B cell (primary cell): Measurements from ENCODE around the gene HOXA10. TPM values are rescaled to one million over a fixed set of nuclear protein-coding genes. Genes with fewer than 3 reads are reported as not detected.

Experiments used
- ATAC-seq: fragments of 200-7000 bp; cut with Tn5 transposase; one replicate; pipeline ENCODE4 v1.10.0; 2021; ENCODE audit warnings: low read depth, mild to moderate bottlenecking, moderate number of reproducible peaks, moderate library complexity
- CTCF ChIA-PET: fragments of 350-600 bp; sonication (Branson Sonifier 250); formaldehyde crosslinking; loops from one replicate; lab custom pipeline; 2021; ENCODE audit warnings: antibody characterized with exemption, inconsistent platforms; lab: Charles Lee
- POLR2A ChIA-PET: fragments of 350-600 bp; sonication (Branson Sonifier 250); formaldehyde crosslinking; loops from one replicate; lab custom pipeline; 2021; ENCODE audit warnings: antibody characterized with exemption; lab: Charles Lee
- DNase-seq: peaks from one replicate; pipeline ENCODE4 v3.0.0; 2013
- H2AFZ ChIP-seq: 2 replicates; pipeline ENCODE4 v1.6.1; 2012; ENCODE audit warnings: mild to moderate bottlenecking, low read depth, low read length; ENCODE audit not compliant: insufficient read depth, poor library complexity, severe bottlenecking
- H3K27ac ChIP-seq, 2 donors: 1 replicate in 1 of 2; 2 replicates in 1 of 2; pipeline ENCODE4 v1.5.1; 2012 to 2013; ENCODE audit warnings: low read length in 2 of 2, mild to moderate bottlenecking in 2 of 2, moderate library complexity in 1 of 2
- H3K27me3 ChIP-seq, 4 experiments: fragments of 200-600 bp in 1 of 4; sonication (generic) in 1 of 4; replicated peaks in 1 of 4; 1 replicate in 2 of 4; 2 replicates in 2 of 4; pipeline versions ENCODE4 v1.6.1 to v1.7.0; 2013 to 2016; ENCODE audit warnings: low read length in 3 of 4, mild to moderate bottlenecking in 2 of 4, mixed read lengths in 1 of 4, moderate library complexity in 1 of 4; ENCODE audit not compliant: insufficient read depth in 4 of 4, control insufficient read depth in 3 of 4; ENCODE audit errors: control extremely low read depth in 1 of 4
- H3K36me3 ChIP-seq, 2 experiments: replicated peaks in 1 of 2; 1 replicate in 1 of 2; 2 replicates in 1 of 2; pipeline versions ENCODE4 v1.6.1 to v1.7.1; 2013; ENCODE audit warnings: low read length in 1 of 2; ENCODE audit not compliant: insufficient read depth in 2 of 2, control insufficient read depth in 1 of 2; ENCODE audit errors: control extremely low read depth in 1 of 2, extremely low read depth in 1 of 2
- H3K4me1 ChIP-seq, 2 donors: fragments of 200-600 bp in 1 of 2; sonication (generic) in 1 of 2; 1 replicate in 1 of 2; 2 replicates in 1 of 2; pipeline versions ENCODE4 v1.5.1 to v1.6.1; 2013 to 2017; ENCODE audit warnings: low read length in 2 of 2; ENCODE audit not compliant: control insufficient read depth in 2 of 2, insufficient read depth in 2 of 2
- H3K4me2 ChIP-seq: replicated peaks from 2 replicates; pipeline ENCODE3; 2012; ENCODE audit warnings: mild to moderate bottlenecking, low read depth, low read length; ENCODE audit not compliant: poor library complexity, severe bottlenecking
- H3K4me3 ChIP-seq, 5 experiments: fragments of 200-600 bp in 1 of 5; sonication (generic) in 1 of 5; 1 replicate in 3 of 5; 2 replicates in 2 of 5; pipeline versions ENCODE4 v1.5.1 to v1.7.0; 2011 to 2016; ENCODE audit warnings: low read length in 4 of 5, mild to moderate bottlenecking in 4 of 5, low read depth in 2 of 5, control low read depth in 1 of 5, moderate library complexity in 1 of 5; ENCODE audit not compliant: insufficient read depth in 1 of 5; ENCODE audit errors: control extremely low read depth in 1 of 5, extremely low read depth in 1 of 5
- H3K79me2 ChIP-seq: fragments of 200-600 bp; sonication (generic); one replicate; pipeline ENCODE4 v1.6.0; 2016; ENCODE audit warnings: low read length; ENCODE audit not compliant: control insufficient read depth, insufficient read depth
- H3K9ac ChIP-seq: fragments of 200-600 bp; sonication (generic); 2 replicates; pipeline ENCODE4 v1.6.1; 2017; ENCODE audit warnings: mild to moderate bottlenecking, low read length, moderate library complexity
- H3K9me3 ChIP-seq, 3 donors: one replicate each; pipeline versions ENCODE4 v1.6.1 to v1.7.1; 2013; ENCODE audit warnings: low read length in 2 of 3; ENCODE audit not compliant: control insufficient read depth in 2 of 3, insufficient read depth in 1 of 3; ENCODE audit errors: control extremely low read depth in 1 of 3
- H4K20me1 ChIP-seq: 2 replicates; pipeline ENCODE4 v1.6.0; 2012; ENCODE audit warnings: mild to moderate bottlenecking, low read length; ENCODE audit not compliant: insufficient read depth, control insufficient read depth, poor library complexity, severe bottlenecking
- H3K27ac Mint-ChIP-seq: one replicate; pipeline ENCODE4 v1.8.0; 2021; ENCODE audit warnings: mixed read lengths
- H3K27me3 Mint-ChIP-seq: one replicate; pipeline ENCODE4 v1.8.0; 2021; ENCODE audit warnings: mixed read lengths
- H3K4me1 Mint-ChIP-seq: one replicate; pipeline ENCODE4 v1.8.0; 2021; ENCODE audit warnings: mixed read lengths
- H3K4me3 Mint-ChIP-seq: one replicate; pipeline ENCODE4 v1.8.0; 2021; ENCODE audit warnings: mixed read lengths
- H3K9me3 Mint-ChIP-seq: one replicate; pipeline ENCODE4 v1.8.0; 2022; ENCODE audit warnings: mixed read lengths; ENCODE audit not compliant: insufficient read depth
- CTCF ChIP-seq: fragments of 200-600 bp; IDR thresholded peaks from one replicate; pipeline ENCODE4 v1.8.0; 2022; ENCODE audit warnings: antibody characterized with exemption, mild to moderate bottlenecking
- EZH2 ChIP-seq: IDR thresholded peaks from 2 replicates; pipeline ENCODE4 v1.6.1; 2012; ENCODE audit warnings: borderline replicate concordance, low read depth, mild to moderate bottlenecking, moderate library complexity, low read length; ENCODE audit not compliant: insufficient read depth, poor library complexity, severe bottlenecking
- WGBS: methylation state at CpG from one replicate; pipeline ENCODE4 v1.1.5; 2013; ENCODE audit warnings: missing lambda C conversion rate; ENCODE audit not compliant: insufficient coverage; 5-methylcytosine and 5-hydroxymethylcytosine counted together
- intact Hi-C: fragments of 100-400 bp; cut with micrococcal nuclease; formaldehyde crosslinking; loops from one replicate; pipeline ENCODE4 v1.10.0; 2022
- polyA plus RNA-seq: library from polyadenylated mRNA; depleted of rRNA; stranded (reverse); fragments of >200 nt; gene quantifications from 2 replicates; pipeline ENCODE4 v1.2.3, GENCODE V29; 2012
- total RNA-seq, 2 donors: library from RNA; stranded (reverse); fragments of 120-200 nt in 1 of 2; gene quantifications; 1 replicate in 1 of 2; 2 replicates in 1 of 2; pipeline versions ENCODE4 v1.2.3 to v1.2.4, GENCODE V29; 2013 to 2022

HOXA10 gene
- total and polyA plus RNA-seq, 2 donors (not counting 1 experiment from before 2014, with no cell fraction given): not detected

DNA sequence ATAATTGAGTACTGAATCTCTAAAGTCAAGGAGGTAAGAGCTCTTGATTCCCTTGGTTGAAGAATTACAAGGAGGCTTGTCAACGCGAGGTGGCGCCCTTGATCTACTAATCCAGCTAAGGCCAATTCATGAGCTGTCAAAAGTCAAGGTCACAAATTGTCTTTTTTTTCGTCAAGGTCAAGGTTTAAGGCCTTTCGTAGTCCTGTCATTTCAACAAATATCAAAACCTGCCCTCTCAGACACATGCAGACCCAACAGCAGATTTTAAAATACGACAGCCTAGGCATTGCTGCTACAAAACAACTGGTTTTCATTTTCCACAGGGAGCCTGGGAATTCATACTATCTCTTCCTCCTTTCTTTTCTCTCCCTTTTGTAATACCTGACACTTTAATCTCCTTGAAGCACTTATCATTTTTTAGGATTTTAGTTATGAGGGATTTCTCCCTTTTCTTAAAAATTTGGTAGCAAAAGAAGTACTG is 22.2 kb upstream of the HOXA10 start:
- POLR2A ChIA-PET: no interaction called here
- Histone ChIP-seq H4K20me1 (no peaks in the 10 kb centered on the region), H3K27ac (no peak overlapping the region), H3K9ac (no peak overlapping the region), H3K9me3 (peaks cover 0 to 51% (median 2%) of the 10 kb centered on the region in 3 donors), H2AFZ (no peak overlapping the region), H3K27me3 (peaks cover 3 to 82% (median 76%) of the 10 kb centered on the region in 4 experiments), H3K4me2 (no peak overlapping the region), H3K79me2 (no peaks in the 10 kb centered on the region), H3K4me3 (no peak overlapping the region), H3K4me1 (peaks cover 44 to 64% of the 10 kb centered on the region in 2 donors), H3K36me3 (no peaks in the 10 kb centered on the region)
- intact Hi-C loops: loop anchor here (1.0 to 10.0 kb wide), 7 partner anchors 46 to 900 kb away; partner anchors contain the start of gene EVX1
- no peak overlapping the region for H3K4me3 Mint-ChIP-seq
- H3K4me1 Mint-ChIP-seq: peaks cover 34% of the 10 kb centered on the region
- DNase-seq (peak; percentile 84), ATAC-seq (no peak)
- 2% methylated on average over 6 of the region's 6 CpGs for WGBS
- H3K9me3 Mint-ChIP-seq: no peaks in the 10 kb centered on the region
- TF ChIP-seq CTCF (peak; percentile 96), EZH2 (no peak)
- CTCF ChIA-PET: interaction anchor here (0.6 to 2.6 kb wide), 65 partner anchors 8 to 1910 kb away, joined by 3 to 51 read pairs (median 4); partner anchors contain the start of genes EVX1, HOXA6 and HOXA9
- peak overlapping the region; percentile 64 for H3K27ac Mint-ChIP-seq
- H3K27me3 Mint-ChIP-seq: peaks cover 79% of the 10 kb centered on the region

GRCh38 chr7:27194686-27195379 is 20.7 kb upstream of the HOXA10 start:
- Mint-ChIP-seq H3K27ac (no peak overlapping the region), H3K9me3 (no peaks in the 10 kb centered on the region), H3K4me1 (peaks cover 28% of the 10 kb centered on the region), H3K27me3 (peaks cover 82% of the 10 kb centered on the region), H3K4me3 (no peak overlapping the region)
- TF ChIP-seq CTCF (no peak), EZH2 (no peak)
- ChIA-PET CTCF (interaction anchor here (0.7 to 2.6 kb wide), 17 partner anchors 8 to 1334 kb away, joined by 3 to 32 read pairs (median 5); no protein-coding TSS in a partner anchor), POLR2A (no interaction called here)
- Histone ChIP-seq H3K4me2 (no peak overlapping the region), H4K20me1 (no peaks in the 10 kb centered on the region), H3K4me3 (no peak overlapping the region), H3K9me3 (peaks cover 0 to 48% (median 2%) of the 10 kb centered on the region in 3 donors), H3K36me3 (no peaks in the 10 kb centered on the region), H3K9ac (no peak overlapping the region), H3K4me1 (peaks cover 31 to 59% of the 10 kb centered on the region in 2 donors), H3K27me3 (peaks cover 3 to 85% (median 79%) of the 10 kb centered on the region in 4 experiments), H3K79me2 (no peaks in the 10 kb centered on the region), H3K27ac (no peak overlapping the region), H2AFZ (no peak overlapping the region)
- no peak for ATAC-seq
- no CpG with 5 or more reads among the region's 9 CpGs for WGBS
- intact Hi-C loops: loop anchor here (5.0 to 10.0 kb wide), 2 partner anchors 47 to 410 kb away; partner anchors contain the start of gene EVX1
- no peak for DNase-seq
